ENCODE data around the gene CCDC192.

CCDC192 gene

DNA sequence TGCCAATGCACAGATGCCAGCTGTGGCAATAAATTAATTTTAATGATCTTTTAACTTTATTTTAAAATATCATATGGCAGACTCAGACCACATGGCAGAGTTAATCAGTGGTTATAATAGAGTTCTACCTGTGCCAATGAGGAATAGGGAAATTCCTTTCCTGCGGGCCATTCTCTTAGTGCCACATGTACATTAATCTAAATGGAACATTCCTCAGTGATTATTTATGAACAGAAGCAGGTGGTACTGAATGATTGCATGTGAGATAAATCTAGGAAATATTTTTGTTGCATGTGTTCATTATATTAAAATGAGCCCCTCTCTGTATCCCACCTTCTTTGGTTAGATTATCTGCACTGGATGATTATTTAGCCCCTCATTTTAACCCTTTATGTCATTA is 102.3 kb downstream of the CCDC192 start:
- no peak for DNase-seq (ENCODE audit: extremely low read depth in 1 of 2, low read depth in 1 of 2)

DNA sequence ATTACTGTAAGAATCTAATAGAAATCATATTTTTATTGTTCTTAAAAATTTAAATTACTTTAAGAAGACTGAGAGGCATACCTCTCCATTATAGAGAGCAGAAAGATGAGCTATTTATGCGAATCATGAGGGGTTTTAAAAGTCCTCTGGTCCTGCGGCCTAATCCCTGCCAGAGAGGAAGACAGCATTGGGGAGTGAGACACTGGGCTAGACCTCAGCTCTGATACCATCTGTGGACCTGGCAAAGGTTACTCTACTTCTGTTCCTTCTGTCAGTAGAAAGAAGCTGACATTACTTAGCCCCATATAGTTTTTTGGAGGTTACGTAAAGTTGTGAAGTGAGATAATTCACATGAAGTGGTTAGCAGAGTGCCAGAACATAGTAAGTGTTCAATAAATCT is 103.6 kb downstream of the CCDC192 start:
- DNase-seq (ENCODE audit: extremely low read depth in 1 of 2, low read depth in 1 of 2), result no peak

- DNase-seq (ENCODE audit: extremely low read depth in 1 of 2, low read depth in 1 of 2), result no peak
These were observed 106.3 kb downstream of the CCDC192 start for GRCh38 chr5:127809533-127809932.

GRCh38 chr5:127810017-127810416 is 106.8 kb downstream of the CCDC192 start:
- no peak for DNase-seq (ENCODE audit: extremely low read depth in 1 of 2, low read depth in 1 of 2)

DNA sequence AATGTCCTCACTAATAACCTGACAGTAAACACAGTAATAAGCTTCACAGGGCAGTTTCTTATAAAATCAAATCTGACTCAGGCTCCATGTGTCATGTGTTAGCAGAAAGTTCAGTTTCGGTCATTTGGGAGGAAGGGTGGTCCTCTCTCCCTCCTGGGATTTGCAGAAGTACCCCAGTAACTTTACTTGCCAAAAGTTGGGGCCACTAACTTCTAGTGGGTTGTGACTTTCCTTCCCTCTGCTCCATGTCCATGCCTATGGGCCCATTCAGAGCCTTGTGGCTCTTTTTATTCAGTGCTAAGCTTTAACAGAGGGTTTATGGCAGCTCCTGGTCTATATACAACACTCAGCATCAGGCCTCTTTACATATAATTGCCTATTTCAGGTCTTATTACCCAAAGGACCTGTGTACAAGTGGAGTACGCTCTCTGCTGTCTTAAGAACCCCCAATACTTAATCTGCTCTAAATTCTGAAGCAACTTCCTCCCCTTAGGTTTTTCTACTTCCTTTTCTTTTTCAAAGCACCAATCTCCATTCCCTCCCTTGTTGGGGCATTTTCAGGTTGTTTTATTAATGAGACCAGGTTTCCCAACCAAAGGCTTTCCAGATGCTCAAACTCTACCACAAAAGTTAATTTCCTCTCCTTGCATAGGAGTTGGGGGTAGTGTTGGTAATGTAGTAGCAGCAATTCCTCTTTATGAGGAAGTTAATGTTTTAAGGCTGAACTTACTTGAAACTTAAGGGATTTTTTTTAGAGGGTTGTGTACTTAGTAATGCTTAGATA is 107.7 kb downstream of the CCDC192 start:
- DNase-seq (ENCODE audit: extremely low read depth in 1 of 2, low read depth in 1 of 2), result no peak

DNA sequence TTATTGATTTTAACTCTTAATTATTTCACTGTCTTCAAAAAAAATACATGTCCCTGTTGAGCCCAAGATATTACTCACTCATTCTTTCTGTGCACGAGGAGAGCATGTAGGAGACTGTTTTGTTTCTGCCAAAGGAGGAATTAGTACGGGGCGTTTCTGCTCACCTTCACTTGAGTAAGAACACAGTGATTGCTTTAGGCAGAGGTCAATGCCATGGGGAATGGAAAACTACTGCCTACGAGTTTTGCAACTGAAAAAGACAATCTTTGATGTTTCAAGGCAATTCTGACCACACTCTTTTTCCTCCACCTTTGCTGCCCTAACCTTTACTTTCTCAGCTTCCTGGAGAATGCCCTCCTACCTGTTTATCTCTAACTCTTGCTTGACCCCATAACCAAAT is 109.4 kb downstream of the CCDC192 start:
- DNase-seq (ENCODE audit: extremely low read depth in 1 of 2, low read depth in 1 of 2), result no peak

DNA sequence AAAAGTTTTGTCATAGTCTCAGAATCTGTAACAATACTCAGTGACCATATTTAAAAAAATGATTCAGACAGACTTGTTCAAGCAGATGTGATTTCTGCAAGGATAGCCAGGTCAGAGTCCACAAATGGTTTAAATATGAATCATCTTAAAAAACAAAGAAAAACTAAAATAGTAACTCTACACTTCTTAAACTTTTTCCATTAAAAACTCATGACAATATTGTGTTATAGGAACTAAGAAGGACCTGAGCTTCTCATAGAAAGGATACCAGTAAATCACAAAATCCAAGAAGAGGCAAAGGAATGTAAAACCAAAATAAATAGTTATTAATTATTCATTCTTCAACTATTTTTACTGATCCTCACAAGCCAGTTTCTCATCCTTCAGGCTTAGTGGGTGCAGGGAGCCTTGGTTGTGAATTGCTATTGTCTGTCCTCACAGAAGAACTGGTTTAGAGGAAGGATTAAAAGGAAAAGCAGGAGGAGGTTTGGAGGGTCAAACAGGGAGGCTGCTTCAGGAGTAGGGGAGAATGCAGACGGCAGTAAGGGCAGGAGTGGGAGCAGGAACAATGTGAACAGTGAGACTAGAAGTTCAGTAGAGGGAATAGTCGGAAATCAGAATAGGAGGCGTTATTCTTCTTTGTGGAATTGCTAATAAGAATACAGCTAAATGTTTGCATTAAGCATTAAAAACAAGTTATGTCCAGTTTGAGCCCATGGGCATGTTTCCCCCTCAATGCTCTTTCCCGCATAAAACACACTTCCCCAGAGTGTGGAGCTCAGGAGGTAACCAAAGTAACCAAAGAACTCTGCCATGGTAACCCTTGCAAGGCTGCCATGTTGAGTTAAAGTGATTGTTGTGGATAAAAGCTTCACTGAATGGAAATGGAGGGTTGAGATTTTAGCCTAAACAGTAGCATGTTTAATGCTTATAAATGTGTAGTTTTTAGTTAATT is 110.7 kb downstream of the CCDC192 start:
- DNase-seq (ENCODE audit: extremely low read depth in 1 of 2, low read depth in 1 of 2), result no peak

GRCh38 chr5:127814588-127814973 is 111.4 kb downstream of the CCDC192 start:
- DNase-seq (ENCODE audit: extremely low read depth in 1 of 2, low read depth in 1 of 2), result no peak

- DNase-seq (ENCODE audit: extremely low read depth in 1 of 2, low read depth in 1 of 2), result no peak
These were observed 117.8 kb downstream of the CCDC192 start for GRCh38 chr5:127820910-127821553.

- no peak for DNase-seq (ENCODE audit: extremely low read depth in 1 of 2, low read depth in 1 of 2)
These were observed 118.7 kb downstream of the CCDC192 start for GRCh38 chr5:127821896-127822295.

DNA sequence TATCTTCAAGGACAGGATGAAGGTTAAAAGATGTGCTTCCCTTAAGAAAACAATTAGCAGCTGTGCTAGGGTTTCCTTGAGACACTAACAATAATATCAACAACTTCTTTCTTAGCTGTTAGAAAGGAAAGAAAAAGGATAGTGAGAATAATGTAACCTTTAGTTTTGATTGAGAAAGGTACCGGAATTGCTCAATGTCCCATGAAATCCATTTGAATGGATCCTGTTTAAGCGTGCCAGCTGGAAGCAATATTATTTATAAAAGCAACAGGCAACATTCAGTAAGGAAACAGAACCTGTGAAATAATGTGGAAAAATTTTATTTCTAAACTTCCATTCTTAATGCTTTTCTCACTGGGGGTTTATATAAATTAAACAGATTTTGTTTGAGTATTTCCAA is 120.9 kb downstream of the CCDC192 start:
- no peak for DNase-seq (ENCODE audit: extremely low read depth in 1 of 2, low read depth in 1 of 2)

DNA sequence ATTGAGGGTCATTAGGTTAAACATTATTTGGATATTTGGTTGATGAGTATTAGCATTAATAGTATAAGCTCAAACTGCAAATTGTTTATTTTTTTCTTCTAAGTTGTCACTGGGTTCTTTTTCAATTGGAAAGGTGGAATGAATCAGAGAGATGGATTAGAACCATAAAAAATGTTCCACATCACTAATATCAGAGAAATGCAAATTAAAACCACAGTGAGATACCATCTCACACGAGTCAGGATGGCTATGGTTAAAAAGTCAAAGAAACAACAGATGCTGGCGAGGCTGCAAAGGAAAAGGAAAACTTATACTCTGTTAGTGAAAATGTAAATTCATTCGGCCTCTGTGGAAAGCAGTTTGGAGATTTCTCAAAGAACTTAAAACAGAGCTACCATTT is 122.8 kb downstream of the CCDC192 start:
- DNase-seq (ENCODE audit: extremely low read depth in 1 of 2, low read depth in 1 of 2), result no peak

DNA sequence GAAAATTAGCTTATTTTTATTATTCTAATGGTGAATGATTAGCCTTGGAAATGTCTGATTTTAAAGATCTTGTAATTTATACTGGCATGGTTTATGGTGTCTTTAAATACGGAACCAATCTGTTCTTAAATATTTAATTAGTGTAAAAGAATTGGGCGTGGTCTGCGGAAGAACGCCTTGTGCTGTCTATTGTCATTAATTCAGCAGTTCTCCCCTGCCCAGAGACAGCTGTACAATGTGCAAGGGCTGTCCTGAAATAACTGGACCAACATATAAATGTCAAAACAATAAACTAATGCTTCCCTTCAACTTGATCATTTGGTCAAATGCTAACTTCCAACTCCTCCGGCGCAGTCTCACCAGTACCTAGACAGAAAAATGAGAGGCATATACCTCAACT is 124.3 kb downstream of the CCDC192 start:
- DNase-seq (ENCODE audit: extremely low read depth in 1 of 2, low read depth in 1 of 2), result no peak

DNA sequence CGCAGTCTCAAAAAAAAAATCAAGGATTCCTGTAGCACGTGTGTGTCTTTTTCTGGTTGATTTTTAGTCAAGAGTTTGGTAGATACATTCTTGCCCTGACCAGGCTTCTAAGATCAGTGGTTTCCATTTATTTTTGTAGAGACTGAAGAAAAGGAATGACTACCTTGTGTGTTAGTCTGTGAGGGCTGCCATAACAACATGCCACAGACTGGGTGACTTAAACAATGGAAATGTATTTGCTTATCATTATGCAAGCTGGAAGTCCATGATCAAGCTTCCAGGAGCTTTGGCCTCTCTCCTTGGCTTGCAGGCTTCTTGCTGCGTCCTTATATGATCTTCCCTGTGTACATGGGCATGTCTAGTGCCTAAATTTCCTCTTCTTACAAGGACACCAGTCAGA is 127.0 kb downstream of the CCDC192 start:
- no peak for DNase-seq (ENCODE audit: extremely low read depth in 1 of 2, low read depth in 1 of 2)

DNA sequence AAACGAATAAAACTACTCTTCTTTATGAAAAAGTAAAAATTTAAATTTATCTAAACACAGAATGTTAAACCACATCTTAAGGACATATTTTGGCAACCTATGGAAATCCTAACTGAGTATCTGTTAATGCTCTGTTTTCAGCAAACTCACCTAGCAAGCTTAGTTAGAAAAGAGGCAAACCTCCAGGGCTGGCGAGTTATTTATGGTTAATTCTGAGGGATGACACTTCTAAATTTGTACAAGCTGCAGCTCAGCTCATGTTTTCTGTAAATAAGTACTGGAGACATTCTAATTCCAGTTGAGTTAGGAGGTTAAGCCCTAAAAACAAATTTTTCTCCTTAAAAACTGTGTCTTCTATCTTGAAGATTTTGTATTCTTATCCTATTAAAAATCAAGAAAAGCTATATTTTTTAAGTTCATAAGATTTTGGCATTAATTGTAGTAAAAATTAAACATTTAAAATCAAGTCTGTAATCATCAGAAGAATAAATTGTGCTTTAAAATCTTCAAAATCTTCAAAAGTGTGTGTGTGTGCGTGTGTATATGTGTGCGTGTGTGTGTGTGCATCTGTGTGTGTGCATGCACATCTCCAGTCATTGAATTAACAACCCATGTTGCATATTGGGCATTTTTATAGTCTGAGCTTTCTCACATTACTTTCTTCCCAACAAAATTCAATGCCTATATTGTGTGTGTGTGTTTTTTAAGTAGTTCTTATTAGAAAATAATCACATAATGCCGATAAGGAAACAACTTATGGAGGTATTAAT is 127.8 kb downstream of the CCDC192 start:
- DNase-seq (ENCODE audit: extremely low read depth in 1 of 2, low read depth in 1 of 2), result no peak

DNA sequence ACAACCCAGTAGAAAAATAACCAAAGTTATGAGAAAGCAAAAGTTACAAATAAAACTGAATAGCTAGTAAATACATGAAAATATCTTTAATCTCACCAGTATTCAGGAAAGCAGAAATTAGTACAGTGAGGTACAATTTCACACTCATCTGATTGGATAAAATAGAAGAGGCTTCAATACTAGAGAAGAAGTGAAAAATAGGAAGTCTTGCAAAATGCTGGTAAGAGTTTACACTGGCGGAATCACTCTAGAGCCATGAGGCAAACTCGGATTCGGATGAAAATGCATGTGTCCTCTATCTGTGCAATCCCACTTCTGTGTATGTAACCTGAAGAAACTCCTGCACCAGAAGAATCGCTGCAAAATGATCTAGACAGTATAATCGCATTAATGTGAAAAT is 128.9 kb downstream of the CCDC192 start:
- DNase-seq (ENCODE audit: extremely low read depth in 1 of 2, low read depth in 1 of 2), result no peak

GRCh38 chr5:127834094-127834531 is 130.9 kb downstream of the CCDC192 start:
- no peak for DNase-seq (ENCODE audit: extremely low read depth in 1 of 2, low read depth in 1 of 2)

GRCh38 chr5:127834554-127834953 is 131.4 kb downstream of the CCDC192 start:
- DNase-seq (ENCODE audit: extremely low read depth in 1 of 2, low read depth in 1 of 2), result no peak

DNA sequence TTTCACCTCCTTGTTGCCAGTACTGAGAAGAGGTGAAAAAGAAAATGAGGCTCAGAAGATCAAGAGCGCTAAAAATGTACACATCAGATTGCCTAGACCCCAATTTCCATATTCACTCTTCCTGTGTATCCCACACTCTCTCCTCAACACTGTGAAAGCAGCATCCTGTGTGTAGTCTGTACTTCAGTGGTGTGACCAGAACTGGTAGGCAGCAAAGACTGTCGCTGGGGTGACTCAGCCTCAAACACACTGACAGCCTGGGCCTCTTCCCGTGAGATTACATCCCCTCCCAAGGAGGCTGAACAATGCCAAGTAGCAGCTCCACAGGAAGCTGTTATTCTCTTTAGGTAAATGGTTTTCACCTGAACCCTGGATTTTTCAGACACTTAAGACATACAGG is 135.5 kb downstream of the CCDC192 start:
- DNase-seq (ENCODE audit: extremely low read depth in 1 of 2, low read depth in 1 of 2), result no peak

- no peak for DNase-seq (ENCODE audit: extremely low read depth in 1 of 2, low read depth in 1 of 2)
These were observed 135.9 kb downstream of the CCDC192 start for GRCh38 chr5:127839072-127839471.

All from stimulated activated CD8-positive, alpha-beta memory T cell treated with anti-CD3 and anti-CD28 coated beads, Interleukin-7, amount 100 ng/mL, for 48 hours (primary cell).